Tibial nerve (tissue), 4 donors: ENCODE measurements around the gene KLHL42. TPM values are rescaled to one million over a fixed set of nuclear protein-coding genes. Genes with fewer than 3 reads are reported as not detected.

Source experiments
- DNase-seq, 2 donors: peaks; one replicate each; pipeline ENCODE4 v3.0.0-alpha.2; 2019; ENCODE audit warnings: low spot score in 2 of 2
- H3K27ac ChIP-seq, 4 donors: fragments of 200-600 bp; sonication (generic) in 3 of 4; one replicate each; pipeline ENCODE4 v1.5.1; 2017 to 2019; ENCODE audit warnings: mild to moderate bottlenecking in 1 of 4
- H3K27me3 ChIP-seq, 2 donors: fragments of 200-600 bp; sonication (generic) in 1 of 2; one replicate each; pipeline versions ENCODE4 v1.5.1 to v1.6.0; 2017 to 2019
- H3K36me3 ChIP-seq, 3 donors: fragments of 200-600 bp; sonication (generic); one replicate each; pipeline ENCODE4 v1.5.1; 2018 to 2019
- H3K4me1 ChIP-seq, 4 donors: fragments of 200-600 bp; sonication (generic) in 3 of 4; one replicate each; pipeline ENCODE4 v1.5.1; 2017 to 2019
- H3K4me3 ChIP-seq, 4 donors: fragments of 200-600 bp; sonication (generic) in 3 of 4; one replicate each; pipeline ENCODE4 v1.5.1; 2017 to 2019; ENCODE audit warnings: mild to moderate bottlenecking in 1 of 4, moderate library complexity in 1 of 4
- H3K9me3 ChIP-seq, 4 donors: fragments of 200-600 bp; sonication (generic) in 3 of 4; one replicate each; pipeline ENCODE4 v1.5.1; 2017 to 2019
- EP300 ChIP-seq, 2 donors: sonication (generic); formaldehyde crosslinking; IDR thresholded peaks; one replicate each; pipeline ENCODE4 v1.6.1; 2017; ENCODE audit warnings: antibody characterized with exemption in 2 of 2, mild to moderate bottlenecking in 1 of 2
- POLR2A ChIP-seq, 2 donors: fragments of 450-650 bp; IDR thresholded peaks; one replicate each; pipeline ENCODE4 v1.6.1; 2017; ENCODE audit warnings: antibody characterized with exemption in 2 of 2, mild to moderate bottlenecking in 2 of 2, moderate library complexity in 2 of 2
- whole genome bisulfite sequencing, 2 donors: methylation state at CpG; one replicate each; pipeline ENCODE4 v1.1.5; 2018; 5-methylcytosine and 5-hydroxymethylcytosine counted together
- total RNA-seq, 4 donors: library from RNA; depleted of rRNA; stranded (reverse); fragments of >200 nt; gene quantifications; one replicate each; pipeline ENCODE4 v1.1.0, GENCODE V29; 2016
- TF ChIP-seq, protein P1 (sequence below), 5 experiments: fragments of 200-600 bp in 3 of 5; fragments of 450-650 bp in 2 of 5; sonication (generic) in 3 of 5; IDR thresholded peaks; one replicate each; pipeline ENCODE4 v1.5.1; 2016 to 2019; ENCODE audit warnings: antibody characterized with exemption in 5 of 5, mild to moderate bottlenecking in 3 of 5, moderate library complexity in 2 of 5

The KLHL42 gene
- total RNA-seq, 4 donors from 2014 or later = 35.2 to 49.2 (median 42.2) TPM

- TF ChIP-seq EP300 (IDR thresholded peaks at IDR 0.05) = no peak
- TF ChIP-seq, protein P1, sequence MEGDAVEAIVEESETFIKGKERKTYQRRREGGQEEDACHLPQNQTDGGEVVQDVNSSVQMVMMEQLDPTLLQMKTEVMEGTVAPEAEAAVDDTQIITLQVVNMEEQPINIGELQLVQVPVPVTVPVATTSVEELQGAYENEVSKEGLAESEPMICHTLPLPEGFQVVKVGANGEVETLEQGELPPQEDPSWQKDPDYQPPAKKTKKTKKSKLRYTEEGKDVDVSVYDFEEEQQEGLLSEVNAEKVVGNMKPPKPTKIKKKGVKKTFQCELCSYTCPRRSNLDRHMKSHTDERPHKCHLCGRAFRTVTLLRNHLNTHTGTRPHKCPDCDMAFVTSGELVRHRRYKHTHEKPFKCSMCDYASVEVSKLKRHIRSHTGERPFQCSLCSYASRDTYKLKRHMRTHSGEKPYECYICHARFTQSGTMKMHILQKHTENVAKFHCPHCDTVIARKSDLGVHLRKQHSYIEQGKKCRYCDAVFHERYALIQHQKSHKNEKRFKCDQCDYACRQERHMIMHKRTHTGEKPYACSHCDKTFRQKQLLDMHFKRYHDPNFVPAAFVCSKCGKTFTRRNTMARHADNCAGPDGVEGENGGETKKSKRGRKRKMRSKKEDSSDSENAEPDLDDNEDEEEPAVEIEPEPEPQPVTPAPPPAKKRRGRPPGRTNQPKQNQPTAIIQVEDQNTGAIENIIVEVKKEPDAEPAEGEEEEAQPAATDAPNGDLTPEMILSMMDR (IDR thresholded peaks at IDR 0.05) = no peak
- Histone ChIP-seq H3K36me3 (peaks cover 0 to 52% (median 0%) of the 10 kb centered on the region in 3 donors), H3K27me3 (no peaks in the 10 kb centered on the region), H3K4me1 (no peaks in the 10 kb centered on the region), H3K4me3 (no peak overlapping the region), H3K9me3 (no peaks in the 10 kb centered on the region), H3K27ac (no peak overlapping the region)
- DNase-seq = no peak
- 88 to 89% methylated on average over 7 of the region's 7 CpGs for WGBS, 2 donors
These were observed 23.3 kb upstream of the KLHL42 start for GRCh38 chr12:27756670-27757195.

DNA sequence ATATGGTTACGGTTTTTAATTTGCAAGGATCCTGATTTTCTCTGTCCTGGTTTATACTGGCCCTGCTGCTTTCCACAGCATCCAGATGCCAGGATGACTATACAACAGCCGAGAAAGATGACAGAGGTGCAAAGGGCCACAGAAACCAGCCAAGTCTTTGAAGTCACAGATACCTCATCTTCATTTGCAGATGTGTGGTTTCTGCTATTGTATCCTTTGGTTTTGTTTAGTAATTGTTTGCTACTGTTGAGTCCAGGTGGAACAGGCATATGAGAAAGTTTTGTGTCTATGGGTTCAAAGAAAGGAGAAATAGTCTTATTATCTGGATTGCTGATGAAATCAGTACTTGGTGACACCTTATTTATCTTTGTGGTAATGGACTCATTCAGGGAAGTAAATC is 17.3 kb upstream of the KLHL42 start:
- Histone ChIP-seq H3K4me1 (no peaks in the 10 kb centered on the region), H3K9me3 (no peaks in the 10 kb centered on the region), H3K36me3 (peaks cover 0 to 25% (median 0%) of the 10 kb centered on the region in 3 donors), H3K27ac (no peak overlapping the region), H3K27me3 (no peaks in the 10 kb centered on the region), H3K4me3 (no peak overlapping the region)
- WGBS, 2 donors = 89 to 95% methylated on average over 2 of the region's 2 CpGs
- TF ChIP-seq POLR2A (IDR thresholded peaks at IDR 0.05) = no peak
- no peak for TF ChIP-seq EP300 (IDR thresholded peaks at IDR 0.05)
- TF ChIP-seq, protein P1 (IDR thresholded peaks at IDR 0.05) = no peak
- DNase-seq = no peak

DNA sequence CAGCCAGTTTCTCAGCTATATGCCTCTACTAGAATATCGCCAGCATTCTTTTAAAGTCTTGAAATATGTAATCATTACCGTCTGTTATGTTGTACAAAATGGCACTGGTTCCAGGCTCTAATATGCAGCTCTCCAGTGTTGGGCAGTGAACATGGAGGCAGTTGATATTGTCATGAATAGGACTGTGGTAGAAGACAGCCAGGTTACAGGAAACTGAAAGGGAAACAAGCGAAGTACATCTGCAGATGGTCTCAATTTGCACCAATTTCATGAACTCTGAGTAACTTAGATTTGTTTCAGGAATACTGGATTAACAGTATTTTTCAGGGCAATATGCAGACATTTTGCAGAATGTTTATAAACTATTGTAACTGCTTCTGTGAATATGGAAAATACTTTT is 13.4 kb upstream of the KLHL42 start:
- Histone ChIP-seq H3K9me3 (no peaks in the 10 kb centered on the region), H3K36me3 (peaks cover 0 to 17% (median 0%) of the 10 kb centered on the region in 3 donors), H3K27me3 (no peaks in the 10 kb centered on the region), H3K4me3 (no peak overlapping the region), H3K4me1 (no peaks in the 10 kb centered on the region), H3K27ac (no peak overlapping the region)
- DNase-seq = no peak
- TF ChIP-seq EP300 (IDR thresholded peaks at IDR 0.05) = no peak
- no peak for TF ChIP-seq POLR2A (IDR thresholded peaks at IDR 0.05)
- TF ChIP-seq, protein P1 (IDR thresholded peaks at IDR 0.05) = no peak
- 92% methylated on average over 3 of the region's 3 CpGs for WGBS, 2 donors

DNA sequence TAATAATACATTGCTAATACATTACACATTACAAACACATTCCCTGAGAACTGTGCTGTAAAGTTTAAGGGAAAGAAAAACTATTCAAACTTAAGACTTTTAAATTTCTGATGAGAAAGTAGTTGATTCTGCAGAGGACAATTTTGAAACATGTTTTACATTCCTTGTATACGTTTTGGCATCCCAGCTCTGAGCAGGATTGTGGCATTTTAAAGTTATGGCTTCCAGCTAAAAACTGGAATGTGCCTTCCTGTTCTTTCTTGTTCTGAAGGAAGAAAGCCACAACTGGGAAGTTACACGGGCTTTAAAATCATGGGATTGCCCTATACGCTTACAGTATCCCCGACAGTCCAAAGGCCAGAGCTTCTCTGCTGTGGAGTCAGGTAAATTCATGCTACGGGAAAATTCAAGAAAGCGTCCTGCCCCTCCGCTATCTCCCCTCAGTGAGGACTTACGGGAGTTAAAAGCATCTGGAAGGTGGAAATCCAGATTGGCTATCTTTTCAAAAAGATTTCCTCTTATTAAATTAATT is 10.8 kb upstream of the KLHL42 start:
- Histone ChIP-seq H3K27me3 (no peaks in the 10 kb centered on the region), H3K27ac (no peak overlapping the region), H3K4me3 (no peak overlapping the region), H3K4me1 (no peaks in the 10 kb centered on the region), H3K9me3 (no peaks in the 10 kb centered on the region), H3K36me3 (peaks cover 0 to 7% (median 0%) of the 10 kb centered on the region in 3 donors)
- 73 to 85% methylated on average over 8 of the region's 8 CpGs for WGBS, 2 donors
- no peak for DNase-seq
- TF ChIP-seq, protein P1 (IDR thresholded peaks at IDR 0.05) = no peak
- TF ChIP-seq EP300 (IDR thresholded peaks at IDR 0.05) = no peak
- no peak for TF ChIP-seq POLR2A (IDR thresholded peaks at IDR 0.05)

- no peaks in the 10 kb centered on the region for H3K4me1 ChIP-seq
- TF ChIP-seq EP300 (IDR thresholded peaks at IDR 0.05) = no peak
- no peak for TF ChIP-seq POLR2A (IDR thresholded peaks at IDR 0.05)
- TF ChIP-seq, protein P1 (IDR thresholded peaks at IDR 0.05) = no peak
- H3K9me3 ChIP-seq = no peaks in the 10 kb centered on the region
- H3K27me3 ChIP-seq = no peaks in the 10 kb centered on the region
- 94 to 95% methylated on average over 3 of the region's 3 CpGs for WGBS, 2 donors
- no peak overlapping the region for H3K4me3 ChIP-seq
- no peak for DNase-seq
- no peak overlapping the region for H3K27ac ChIP-seq
- H3K36me3 ChIP-seq = no peaks in the 10 kb centered on the region
These were observed 8.3 kb upstream of the KLHL42 start for GRCh38 chr12:27771481-27772327.
